ENCODE data around the gene KAZN.

- no peak for TF ChIP-seq CTCF (IDR thresholded peaks at IDR 0.05)
- no peak for TF ChIP-seq EP300 (IDR thresholded peaks at IDR 0.05; ENCODE audit: borderline replicate concordance in 1 of 2, low read depth in 1 of 2, low read length in 1 of 2)
- TF ChIP-seq MEF2A (IDR thresholded peaks at IDR 0.05; ENCODE audit: borderline replicate concordance, low read depth): no peak
- TF ChIP-seq, protein P1, sequence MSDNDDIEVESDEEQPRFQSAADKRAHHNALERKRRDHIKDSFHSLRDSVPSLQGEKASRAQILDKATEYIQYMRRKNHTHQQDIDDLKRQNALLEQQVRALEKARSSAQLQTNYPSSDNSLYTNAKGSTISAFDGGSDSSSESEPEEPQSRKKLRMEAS (IDR thresholded peaks at IDR 0.05; ENCODE audit: low read depth): no peak
- TF ChIP-seq POLR2AphosphoS5 (IDR thresholded peaks at IDR 0.05; ENCODE audit: low read depth, low read length): no peak
- no peak for TF ChIP-seq SIN3A (IDR thresholded peaks at IDR 0.05; ENCODE audit: borderline replicate concordance, low read depth, low read length)
- no peak for TF ChIP-seq MXI1 (IDR thresholded peaks at IDR 0.05; ENCODE audit: low read depth, low read length)
- no peak for TF ChIP-seq RAD21 (IDR thresholded peaks at IDR 0.05; ENCODE audit: low read length)
- no peak for TF ChIP-seq RCOR1 (IDR thresholded peaks at IDR 0.05; ENCODE audit: low read length)
Observed at GRCh38 chr1:14974361-14974760, 375.9 kb downstream of the KAZN start.
